HepG2 (cell line): ENCODE results near the gene PDLIM7. TPM values are rescaled to one million over a fixed set of nuclear protein-coding genes. Genes with fewer than 3 reads are reported as not detected.
A peak's percentile ranks its signal among the peaks of the same experiment; 100 is the strongest.

Experiments used
- GABPA ChIP-seq, 2 experiments: IDR thresholded peaks; 2 replicates each; pipeline ENCODE4 v1.6.1; 2011 to 2016; ENCODE audit warnings: low read depth in 2 of 2, low read length in 1 of 2, missing biosample characterization in 1 of 2, missing genetic modification characterization in 1 of 2
- HBP1 ChIP-seq: IDR thresholded peaks from 2 replicates; pipeline ENCODE4 v1.6.1; 2016; ENCODE audit warnings: low read depth, control low read depth
- PHF20 ChIP-seq: sonication (generic); formaldehyde crosslinking; IDR thresholded peaks from 2 replicates; pipeline ENCODE4 v1.5.0; 2020; ENCODE audit warnings: mild to moderate bottlenecking, missing genetic modification reagents
- PPARG ChIP-seq: conservative IDR thresholded peaks from 2 replicates; pipeline ENCODE4 v1.6.1; 2016; ENCODE audit warnings: missing biosample characterization, missing genetic modification reagents
- SAFB2 ChIP-seq: sonication (generic); formaldehyde crosslinking; IDR thresholded peaks from 2 replicates; pipeline ENCODE4 v1.5.1; 2020; ENCODE audit warnings: missing genetic modification reagents, low read depth, mild to moderate bottlenecking, borderline replicate concordance
- SNAI1 ChIP-seq: sonication (generic); formaldehyde crosslinking; IDR thresholded peaks from 2 replicates; pipeline ENCODE4 v1.5.0; 2020; ENCODE audit warnings: mild to moderate bottlenecking, missing genetic modification reagents, borderline replicate concordance
- SRSF4 ChIP-seq: fragments of 200-400 bp; formaldehyde crosslinking; IDR thresholded peaks from one replicate; pipeline ENCODE4 v1.6.1; 2018; ENCODE audit warnings: mild to moderate bottlenecking, low read depth, low read length, moderate library complexity; ENCODE audit not compliant: poor library complexity, severe bottlenecking
- THYN1 ChIP-seq: sonication (generic); formaldehyde crosslinking; IDR thresholded peaks from 2 replicates; pipeline ENCODE4 v1.8.1; 2023; ENCODE audit warnings: low read depth, mild to moderate bottlenecking, moderate library complexity, missing genetic modification reagents, borderline replicate concordance
- ZNF3 ChIP-seq: IDR thresholded peaks from 2 replicates; pipeline ENCODE4 v1.7.0; 2017; ENCODE audit warnings: inconsistent platforms
- ZNF329 ChIP-seq: sonication (generic); formaldehyde crosslinking; IDR thresholded peaks from 2 replicates; pipeline ENCODE4 v1.9.0; 2021; ENCODE audit warnings: low read depth, mild to moderate bottlenecking, missing genetic modification reagents
- ZNF460 ChIP-seq: sonication (generic); formaldehyde crosslinking; IDR thresholded peaks from 2 replicates; pipeline ENCODE4 v1.5.1; 2020; ENCODE audit warnings: missing genetic modification reagents, mild to moderate bottlenecking, borderline replicate concordance
- ZNF468 ChIP-seq: sonication (generic); formaldehyde crosslinking; IDR thresholded peaks from 2 replicates; pipeline ENCODE4 v1.8.0; 2022; ENCODE audit warnings: mild to moderate bottlenecking, moderate library complexity, missing genetic modification reagents
- ZNF567 ChIP-seq: sonication (generic); formaldehyde crosslinking; IDR thresholded peaks from 2 replicates; pipeline ENCODE4 v1.8.1; 2023; ENCODE audit warnings: mild to moderate bottlenecking, missing genetic modification reagents, borderline replicate concordance
- ZNF703 ChIP-seq: sonication (generic); formaldehyde crosslinking; IDR thresholded peaks from 2 replicates; pipeline ENCODE4 v1.5.1; 2020; ENCODE audit warnings: missing genetic modification reagents, mild to moderate bottlenecking, moderate library complexity, borderline replicate concordance
- ZNF740 ChIP-seq: sonication (generic); formaldehyde crosslinking; IDR thresholded peaks from 2 replicates; pipeline ENCODE4 v1.4.0; 2020; ENCODE audit warnings: missing genetic modification reagents
- ZNF776 ChIP-seq: sonication (generic); formaldehyde crosslinking; IDR thresholded peaks from 2 replicates; pipeline ENCODE4 v1.4.0; 2020; ENCODE audit warnings: mild to moderate bottlenecking, missing genetic modification reagents
- ZNF850 ChIP-seq: sonication (generic); formaldehyde crosslinking; conservative IDR thresholded peaks from 2 replicates; pipeline ENCODE4 v1.9.0; 2021; ENCODE audit warnings: mild to moderate bottlenecking, missing genetic modification reagents
- polyA plus RNA-seq, 8 experiments: library from polyadenylated mRNA; depleted of rRNA in 3 of 8; stranded (reverse) in 7 of 8; unstranded in 1 of 8; fragments of >200 nt; fragmentation: Illumina TruSeq in 4 of 8; extraction: Trizol in 4 of 8; gene quantifications; 2 replicates each; pipeline versions ENCODE4 v1.2.1 to v1.2.3, GENCODE V29; 2011 to 2016; ENCODE audit warnings: low read depth in 4 of 8, missing spikeins in 1 of 8, mixed read lengths in 1 of 8; ENCODE audit not compliant: insufficient read depth in 1 of 8
- total RNA-seq, 5 experiments: library from RNA; depleted of rRNA; stranded (reverse); fragments of >200 nt; fragmentation: Illumina TruSeq; extraction: Trizol; gene quantifications; 2 replicates each; pipeline ENCODE4 v1.2.3, GENCODE V29; 2016; ENCODE audit warnings: low read depth in 1 of 5
- TF ChIP-seq, protein P1 (sequence below): sonication (generic); formaldehyde crosslinking; IDR thresholded peaks from 2 replicates; pipeline ENCODE4 v1.5.0; 2020; ENCODE audit warnings: mild to moderate bottlenecking, missing genetic modification reagents
- TF ChIP-seq, protein P2 (sequence below): sonication (generic); formaldehyde crosslinking; IDR thresholded peaks from 2 replicates; pipeline ENCODE4 v1.4.0; 2020; ENCODE audit warnings: mild to moderate bottlenecking, low read depth, missing genetic modification reagents
- TF ChIP-seq, protein P3 (sequence below): sonication (generic); formaldehyde crosslinking; IDR thresholded peaks from 2 replicates; pipeline ENCODE4 v1.5.0; 2020; ENCODE audit warnings: missing genetic modification reagents
- TF ChIP-seq, protein P4 (sequence below): sonication (generic); formaldehyde crosslinking; IDR thresholded peaks from 2 replicates; pipeline ENCODE4 v1.4.0; 2020; ENCODE audit warnings: missing genetic modification reagents

The PDLIM7 gene
- total and polyA plus RNA-seq, 2 of the 13 experiments (the other 11 are each of a cell fraction or from before 2014, with no cell fraction given) = 21.1 to 31.3 TPM

DNA sequence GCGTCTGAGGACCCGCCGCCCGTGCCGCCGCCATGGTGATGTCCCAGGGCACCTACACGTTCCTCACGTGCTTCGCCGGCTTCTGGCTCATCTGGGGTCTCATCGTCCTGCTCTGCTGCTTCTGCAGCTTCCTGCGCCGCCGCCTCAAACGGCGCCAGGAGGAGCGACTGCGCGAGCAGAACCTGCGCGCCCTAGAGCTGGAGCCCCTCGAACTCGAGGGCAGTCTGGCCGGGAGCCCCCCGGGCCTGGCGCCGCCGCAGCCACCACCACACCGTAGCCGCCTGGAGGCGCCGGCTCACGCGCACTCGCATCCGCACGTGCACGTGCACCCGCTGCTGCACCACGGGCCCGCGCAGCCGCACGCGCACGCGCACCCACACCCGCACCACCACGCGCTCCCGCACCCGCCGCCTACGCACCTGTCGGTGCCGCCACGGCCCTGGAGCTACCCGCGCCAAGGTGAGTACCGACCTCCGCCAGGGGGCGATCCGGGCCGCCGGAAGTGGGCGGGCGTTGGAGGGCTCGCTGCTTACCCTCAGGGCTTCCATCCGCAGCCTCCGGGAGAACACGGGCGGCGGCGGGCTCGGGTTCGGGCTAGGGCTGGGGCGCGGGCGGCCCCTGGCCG lies 42.3 kb downstream of the PDLIM7 start (continued):
- TF ChIP-seq THYN1 (CRISPR knock-in tag) (peak; percentile 80; the same call in 1 of the 2 replicates), ZNF567 (CRISPR knock-in tag) (0 out of 2 replicates have a peak, but pooled peaks have one; percentile 30), ZNF740 (CRISPR knock-in tag) (no peak), GABPA (IDR thresholded peaks at IDR 0.05; ENCODE audit: low read depth, low read length) (no peak), GABPA (CRISPR knock-in tag; IDR thresholded peaks at IDR 0.05; ENCODE audit: low read depth) (peak; percentile 87), ZNF703 (no peak; the same call in 1 of the 2 replicates), PHF20 (peak; percentile 65; the same call in 1 of the 2 replicates), ZNF850 (CRISPR knock-in tag) (no peak; the same call in 1 of the 2 replicates), SRSF4 (no peak), SNAI1 (peak; percentile 72; the same call in 1 of the 2 replicates), ZNF460 (CRISPR knock-in tag) (no peak), ZNF468 (CRISPR knock-in tag) (no peak; the same call in 1 of the 2 replicates), ZNF3 (no peak), ZNF776 (CRISPR knock-in tag) (peak; percentile 81; the same call in 1 of the 2 replicates), ZNF329 (CRISPR knock-in tag) (no peak), SAFB2 (CRISPR knock-in tag) (peak; percentile 56; the same call in 1 of the 2 replicates), HBP1 (peak; percentile 72; the same call in 1 of the 2 replicates), PPARG (CRISPR knock-in tag) (0 out of 2 replicates have a peak, but pooled peaks have one; percentile 18)
- TF ChIP-seq, protein P1, sequence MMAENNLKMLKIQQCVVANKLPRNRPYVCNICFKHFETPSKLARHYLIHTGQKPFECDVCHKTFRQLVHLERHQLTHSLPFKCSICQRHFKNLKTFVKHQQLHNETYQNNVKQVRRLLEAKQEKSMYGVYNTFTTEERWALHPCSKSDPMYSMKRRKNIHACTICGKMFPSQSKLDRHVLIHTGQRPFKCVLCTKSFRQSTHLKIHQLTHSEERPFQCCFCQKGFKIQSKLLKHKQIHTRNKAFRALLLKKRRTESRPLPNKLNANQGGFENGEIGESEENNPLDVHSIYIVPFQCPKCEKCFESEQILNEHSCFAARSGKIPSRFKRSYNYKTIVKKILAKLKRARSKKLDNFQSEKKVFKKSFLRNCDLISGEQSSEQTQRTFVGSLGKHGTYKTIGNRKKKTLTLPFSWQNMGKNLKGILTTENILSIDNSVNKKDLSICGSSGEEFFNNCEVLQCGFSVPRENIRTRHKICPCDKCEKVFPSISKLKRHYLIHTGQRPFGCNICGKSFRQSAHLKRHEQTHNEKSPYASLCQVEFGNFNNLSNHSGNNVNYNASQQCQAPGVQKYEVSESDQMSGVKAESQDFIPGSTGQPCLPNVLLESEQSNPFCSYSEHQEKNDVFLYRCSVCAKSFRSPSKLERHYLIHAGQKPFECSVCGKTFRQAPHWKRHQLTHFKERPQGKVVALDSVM (CRISPR knock-in tag) = peak; percentile 81
- TF ChIP-seq, protein P2, sequence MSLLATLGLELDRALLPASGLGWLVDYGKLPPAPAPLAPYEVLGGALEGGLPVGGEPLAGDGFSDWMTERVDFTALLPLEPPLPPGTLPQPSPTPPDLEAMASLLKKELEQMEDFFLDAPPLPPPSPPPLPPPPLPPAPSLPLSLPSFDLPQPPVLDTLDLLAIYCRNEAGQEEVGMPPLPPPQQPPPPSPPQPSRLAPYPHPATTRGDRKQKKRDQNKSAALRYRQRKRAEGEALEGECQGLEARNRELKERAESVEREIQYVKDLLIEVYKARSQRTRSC (CRISPR knock-in tag) = peak; percentile 73; the same call in 1 of the 2 replicates
- TF ChIP-seq, protein P3, sequence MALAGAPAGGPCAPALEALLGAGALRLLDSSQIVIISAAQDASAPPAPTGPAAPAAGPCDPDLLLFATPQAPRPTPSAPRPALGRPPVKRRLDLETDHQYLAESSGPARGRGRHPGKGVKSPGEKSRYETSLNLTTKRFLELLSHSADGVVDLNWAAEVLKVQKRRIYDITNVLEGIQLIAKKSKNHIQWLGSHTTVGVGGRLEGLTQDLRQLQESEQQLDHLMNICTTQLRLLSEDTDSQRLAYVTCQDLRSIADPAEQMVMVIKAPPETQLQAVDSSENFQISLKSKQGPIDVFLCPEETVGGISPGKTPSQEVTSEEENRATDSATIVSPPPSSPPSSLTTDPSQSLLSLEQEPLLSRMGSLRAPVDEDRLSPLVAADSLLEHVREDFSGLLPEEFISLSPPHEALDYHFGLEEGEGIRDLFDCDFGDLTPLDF (CRISPR knock-in tag) = no peak; the same call in 1 of the 2 replicates
- TF ChIP-seq, protein P4, sequence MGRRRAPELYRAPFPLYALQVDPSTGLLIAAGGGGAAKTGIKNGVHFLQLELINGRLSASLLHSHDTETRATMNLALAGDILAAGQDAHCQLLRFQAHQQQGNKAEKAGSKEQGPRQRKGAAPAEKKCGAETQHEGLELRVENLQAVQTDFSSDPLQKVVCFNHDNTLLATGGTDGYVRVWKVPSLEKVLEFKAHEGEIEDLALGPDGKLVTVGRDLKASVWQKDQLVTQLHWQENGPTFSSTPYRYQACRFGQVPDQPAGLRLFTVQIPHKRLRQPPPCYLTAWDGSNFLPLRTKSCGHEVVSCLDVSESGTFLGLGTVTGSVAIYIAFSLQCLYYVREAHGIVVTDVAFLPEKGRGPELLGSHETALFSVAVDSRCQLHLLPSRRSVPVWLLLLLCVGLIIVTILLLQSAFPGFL (CRISPR knock-in tag) = no peak
